DMS53 treated with DMSO at 0.1 percent for 48 hours (cell line): Measurements from ENCODE around the gene MAPK8.
A peak's percentile ranks its signal among the peaks of the same experiment; 100 is the strongest.
"Not testable (repeated sequence)": the region's sequence is repeated elsewhere in the genome, so short reads cannot be mapped to it uniquely, and the experiment has no call there.

Experiments used
- DNase-seq: peaks from one replicate; lab custom pipeline; 2025; ENCODE audit not compliant: unreplicated experiment; lab: John Stamatoyannopoulos, UW

The MAPK8 gene

GRCh38 chr10:48333856-48334255 lies 27.4 kb downstream of the MAPK8 start:
- no peak for DNase-seq

- DNase-seq = no peak
These were observed 29.3 kb downstream of the MAPK8 start for GRCh38 chr10:48335788-48336187.

GRCh38 chr10:48336978-48337599 lies 30.6 kb downstream of the MAPK8 start:
- no peak for DNase-seq

- DNase-seq = no peak
These were observed 34.3 kb downstream of the MAPK8 start for GRCh38 chr10:48340734-48341133.

GRCh38 chr10:48343106-48343505 lies 36.6 kb downstream of the MAPK8 start:
- DNase-seq = no peak

- no peak for DNase-seq
These were observed 37.6 kb downstream of the MAPK8 start for GRCh38 chr10:48343921-48344598.

- DNase-seq = not testable (repeated sequence)
These were observed 39.8 kb downstream of the MAPK8 start for GRCh38 chr10:48346248-48346647.

- DNase-seq = not testable (repeated sequence)
These were observed 41.1 kb downstream of the MAPK8 start for GRCh38 chr10:48347539-48347938.

- not testable (repeated sequence) for DNase-seq
These were observed 41.5 kb downstream of the MAPK8 start for GRCh38 chr10:48347943-48348342.

- no peak for DNase-seq
These were observed 46.8 kb downstream of the MAPK8 start for GRCh38 chr10:48353246-48353645.

- DNase-seq = no peak
These were observed 51.2 kb downstream of the MAPK8 start for GRCh38 chr10:48357631-48358030.

- no peak for DNase-seq
These were observed 51.7 kb downstream of the MAPK8 start for GRCh38 chr10:48358162-48358561.

- DNase-seq = no peak
These were observed 52.4 kb downstream of the MAPK8 start for GRCh38 chr10:48358838-48359237.

GRCh38 chr10:48361176-48361575 lies 54.7 kb downstream of the MAPK8 start:
- peak; percentile 38 for DNase-seq

GRCh38 chr10:48363617-48364355 lies 57.3 kb downstream of the MAPK8 start:
- DNase-seq = peak; percentile 84

- peak; percentile 83 for DNase-seq
These were observed 58.4 kb downstream of the MAPK8 start for GRCh38 chr10:48364659-48365405.

GRCh38 chr10:48365668-48366067 lies 59.2 kb downstream of the MAPK8 start:
- DNase-seq = no peak

- DNase-seq = no peak
These were observed 59.8 kb downstream of the MAPK8 start for GRCh38 chr10:48366261-48366660.

GRCh38 chr10:48369501-48369900 lies 63.0 kb downstream of the MAPK8 start:
- no peak for DNase-seq

GRCh38 chr10:48377751-48378530 lies 71.5 kb downstream of the MAPK8 start:
- no peak for DNase-seq

- DNase-seq = no peak
These were observed 72.2 kb downstream of the MAPK8 start for GRCh38 chr10:48378675-48379074.
